ENCODE results near the gene PRPF38A.

The PRPF38A gene

DNA sequence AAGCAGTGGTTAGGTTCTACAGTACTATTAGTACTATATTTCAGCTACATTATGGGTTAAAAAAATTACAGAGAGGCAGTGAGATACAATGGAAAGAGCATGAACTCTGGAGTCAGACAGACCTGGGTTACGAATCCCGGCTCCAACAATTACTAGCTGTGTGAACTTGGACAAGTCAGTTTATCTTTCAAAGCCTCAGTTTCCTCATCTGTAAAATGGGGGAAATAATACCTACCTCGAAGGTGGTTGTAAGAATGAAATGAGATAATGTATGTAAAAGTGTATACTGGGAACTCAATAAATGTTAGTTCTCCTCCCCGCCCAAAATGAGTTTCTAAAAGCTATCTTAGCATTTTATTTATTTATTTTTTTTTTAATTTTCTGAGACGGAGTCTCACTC, 59.5 kb downstream of the PRPF38A start:
- no peak for DNase-seq

DNA sequence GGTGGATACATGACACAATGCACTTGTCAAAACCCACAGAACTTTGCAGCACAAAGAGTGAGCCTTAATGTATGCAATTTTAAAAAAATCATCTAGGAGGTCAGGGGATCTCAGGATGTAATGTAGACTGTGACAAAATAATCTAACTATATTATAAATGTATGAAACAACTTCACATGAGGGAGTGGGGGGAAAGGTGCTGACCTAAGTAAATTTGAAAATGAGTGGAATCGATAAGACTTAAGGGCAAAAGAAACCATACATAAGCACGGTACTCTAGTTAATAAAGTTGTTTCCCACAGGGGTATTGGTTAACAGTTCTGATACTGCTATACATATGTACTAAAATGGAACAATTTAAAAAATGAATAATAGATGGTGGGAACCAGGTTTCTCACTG, 64.7 kb downstream of the PRPF38A start:
- no peak for DNase-seq
